ENCODE data around the gene ETV5.

ETV5 gene

GRCh38 chr3:186133980-186134379, 25.1 kb upstream of the ETV5 start:
- no peak for TF ChIP-seq CTCF (IDR thresholded peaks at IDR 0.05; ENCODE audit: extremely low read depth, missing control alignments)
- no peak for DNase-seq (ENCODE audit: low spot score)

GRCh38 chr3:186132487-186132886, 23.6 kb upstream of the ETV5 start:
- no peak for DNase-seq (ENCODE audit: low spot score)
- TF ChIP-seq CTCF (IDR thresholded peaks at IDR 0.05; ENCODE audit: extremely low read depth, missing control alignments) = no peak

GRCh38 chr3:186129206-186129605, 20.3 kb upstream of the ETV5 start:
- no peak for TF ChIP-seq CTCF (IDR thresholded peaks at IDR 0.05; ENCODE audit: extremely low read depth, missing control alignments)
- DNase-seq (ENCODE audit: low spot score) = no peak

- TF ChIP-seq CTCF (IDR thresholded peaks at IDR 0.05; ENCODE audit: extremely low read depth, missing control alignments) = no peak
- no peak for DNase-seq (ENCODE audit: low spot score)
These were observed 19.3 kb upstream of the ETV5 start for GRCh38 chr3:186128158-186128557.

GRCh38 chr3:186127463-186127862, 18.6 kb upstream of the ETV5 start:
- TF ChIP-seq CTCF (IDR thresholded peaks at IDR 0.05; ENCODE audit: extremely low read depth, missing control alignments) = no peak
- DNase-seq (ENCODE audit: low spot score) = no peak

- TF ChIP-seq CTCF (IDR thresholded peaks at IDR 0.05; ENCODE audit: extremely low read depth, missing control alignments) = no peak
- no peak for DNase-seq (ENCODE audit: low spot score)
These were observed 16.2 kb upstream of the ETV5 start for GRCh38 chr3:186125118-186125517.

- no peak for TF ChIP-seq CTCF (IDR thresholded peaks at IDR 0.05; ENCODE audit: extremely low read depth, missing control alignments)
- DNase-seq (ENCODE audit: low spot score) = no peak
These were observed 15.7 kb upstream of the ETV5 start for GRCh38 chr3:186124592-186124991.

All from GM20000 (cell line).